GM18526 (cell line): ENCODE data around the gene MPL.

ENCODE experiments used
- POLR2A ChIP-seq: IDR thresholded peaks from 3 replicates; pipeline ENCODE4 v1.6.1; 2011; ENCODE audit not compliant: insufficient read length; ENCODE audit errors: extremely low read depth

Gene MPL

GRCh38 chr1:43314233-43314632 lies 23.4 kb upstream of the MPL start:
- TF ChIP-seq POLR2A: no peak

GRCh38 chr1:43315481-43315880 lies 22.1 kb upstream of the MPL start:
- TF ChIP-seq POLR2A: no peak

DNA sequence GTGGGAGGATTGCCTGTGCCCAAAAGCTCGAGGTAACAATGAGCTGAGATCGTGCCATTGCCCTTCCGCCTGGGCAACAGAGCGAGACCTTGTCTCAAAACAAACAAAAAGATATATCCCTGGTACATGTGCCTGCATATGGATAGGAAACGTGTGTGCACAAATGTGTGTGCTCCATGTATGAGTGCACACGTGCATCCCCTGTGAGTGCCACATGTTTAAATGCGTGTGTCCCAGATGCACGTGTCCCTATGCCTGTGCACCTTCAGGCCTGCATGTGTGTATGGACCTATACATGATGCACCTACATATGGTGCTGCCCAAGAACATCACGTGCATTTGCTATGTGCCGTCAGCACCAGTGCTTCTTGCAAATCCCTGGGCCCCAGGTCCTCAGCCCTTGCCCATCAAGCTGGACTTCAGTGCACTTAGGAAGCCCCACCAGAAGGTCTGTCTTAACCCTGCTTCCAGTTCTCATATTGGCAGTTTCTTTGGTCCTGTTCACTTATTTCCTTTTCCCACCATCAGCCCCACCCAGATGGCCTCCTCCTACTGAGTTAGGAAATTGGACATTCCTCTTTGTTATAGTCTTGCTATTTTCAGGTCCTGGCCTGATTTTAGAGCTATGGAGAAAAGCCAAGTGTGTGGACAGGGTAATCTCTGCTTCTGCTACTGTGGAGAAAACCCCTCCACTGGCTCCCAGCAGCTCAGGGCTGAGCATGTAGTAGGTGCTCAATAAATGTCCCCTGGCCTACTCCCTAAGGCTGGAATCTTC lies 21.5 kb upstream of the MPL start:
- TF ChIP-seq POLR2A: no peak

DNA sequence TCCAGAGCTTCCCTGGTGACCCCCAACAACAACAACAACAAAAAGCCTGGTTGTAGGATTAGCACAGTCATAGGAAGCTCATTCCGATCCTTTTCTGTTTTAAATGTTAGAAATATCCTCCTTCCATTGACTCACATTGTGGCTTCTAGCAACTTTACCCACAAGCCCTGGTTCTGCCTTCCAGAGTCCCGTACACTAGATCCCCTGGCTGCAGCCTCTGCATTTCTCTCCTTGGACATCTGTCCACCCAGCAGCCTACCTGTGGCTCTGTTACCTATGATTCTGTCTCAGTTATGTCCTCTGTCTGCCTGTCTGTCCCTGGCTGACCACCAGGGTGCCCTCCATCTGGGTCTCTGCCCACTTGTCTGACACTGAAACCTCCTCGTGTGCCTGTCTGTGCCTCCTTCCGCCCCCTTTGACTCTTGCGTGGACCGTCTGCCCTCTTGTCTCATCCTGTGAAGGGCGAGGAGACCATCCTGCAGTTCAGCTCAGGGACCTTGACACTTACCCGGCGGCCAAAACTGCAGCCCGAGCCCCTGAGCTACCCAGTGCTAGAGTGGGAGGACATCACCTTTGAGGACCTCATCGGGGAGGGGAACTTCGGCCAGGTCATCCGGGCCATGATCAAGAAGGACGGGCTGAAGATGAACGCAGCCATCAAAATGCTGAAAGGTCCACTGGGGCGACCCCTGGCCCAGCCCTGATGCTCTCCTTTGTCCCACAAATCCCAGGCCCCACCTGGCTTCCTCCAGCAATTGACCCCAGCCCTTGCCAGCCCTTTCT lies 20.7 kb upstream of the MPL start:
- no peak for TF ChIP-seq POLR2A

- no peak for TF ChIP-seq POLR2A
These were observed 19.7 kb upstream of the MPL start for GRCh38 chr1:43317817-43318471.

GRCh38 chr1:43318831-43319230 lies 18.8 kb upstream of the MPL start:
- no peak for TF ChIP-seq POLR2A

GRCh38 chr1:43319288-43319687 lies 18.3 kb upstream of the MPL start:
- TF ChIP-seq POLR2A: no peak

DNA sequence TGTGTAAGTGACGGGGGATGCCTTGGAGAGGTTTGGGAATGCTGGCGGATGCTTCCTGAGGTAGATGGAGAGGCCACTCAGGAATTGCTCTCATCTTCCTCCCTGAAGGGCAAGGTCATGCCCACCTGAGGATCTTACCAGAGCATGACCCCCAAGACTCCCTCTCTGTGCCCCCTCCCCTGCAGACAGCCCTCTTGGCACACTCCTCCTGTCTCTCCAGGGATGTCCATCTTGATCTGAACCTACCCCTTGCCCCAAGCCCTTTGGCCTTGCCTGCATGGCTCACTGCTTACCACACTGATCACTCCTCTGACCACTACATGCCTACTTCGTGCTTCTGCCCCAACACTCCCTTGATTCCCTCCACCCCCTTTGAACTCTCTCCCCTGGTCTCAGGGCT lies 17.9 kb upstream of the MPL start:
- TF ChIP-seq POLR2A: no peak

DNA sequence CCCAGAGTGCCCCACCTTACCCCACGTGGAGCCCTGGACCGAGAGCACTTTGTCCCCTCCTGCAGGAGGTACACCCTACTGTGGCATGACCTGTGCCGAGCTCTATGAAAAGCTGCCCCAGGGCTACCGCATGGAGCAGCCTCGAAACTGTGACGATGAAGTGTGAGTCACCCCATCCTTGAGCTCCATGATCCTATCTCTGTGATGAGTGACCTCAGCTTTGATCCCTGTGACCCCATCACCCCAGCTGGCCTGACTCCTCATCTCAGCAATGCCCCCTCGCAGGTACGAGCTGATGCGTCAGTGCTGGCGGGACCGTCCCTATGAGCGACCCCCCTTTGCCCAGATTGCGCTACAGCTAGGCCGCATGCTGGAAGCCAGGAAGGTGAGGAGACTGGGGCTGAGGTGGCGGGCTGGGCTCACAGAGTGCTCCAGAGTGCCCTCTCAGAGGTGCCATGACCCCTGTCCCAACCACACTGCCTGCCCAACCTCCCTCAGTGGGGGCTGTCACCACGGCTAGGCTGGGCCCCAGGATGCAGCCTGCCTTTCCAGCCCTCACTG lies 16.2 kb upstream of the MPL start:
- no peak for TF ChIP-seq POLR2A

DNA sequence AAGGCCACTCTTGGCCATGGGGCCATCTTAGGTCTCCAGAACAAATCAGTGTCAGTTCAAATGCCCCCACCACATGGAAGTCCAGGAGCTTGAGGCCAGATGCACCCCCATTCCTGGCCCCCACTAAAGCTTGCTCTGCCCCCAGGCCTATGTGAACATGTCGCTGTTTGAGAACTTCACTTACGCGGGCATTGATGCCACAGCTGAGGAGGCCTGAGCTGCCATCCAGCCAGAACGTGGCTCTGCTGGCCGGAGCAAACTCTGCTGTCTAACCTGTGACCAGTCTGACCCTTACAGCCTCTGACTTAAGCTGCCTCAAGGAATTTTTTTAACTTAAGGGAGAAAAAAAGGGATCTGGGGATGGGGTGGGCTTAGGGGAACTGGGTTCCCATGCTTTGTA lies 15.1 kb upstream of the MPL start:
- no peak for TF ChIP-seq POLR2A

DNA sequence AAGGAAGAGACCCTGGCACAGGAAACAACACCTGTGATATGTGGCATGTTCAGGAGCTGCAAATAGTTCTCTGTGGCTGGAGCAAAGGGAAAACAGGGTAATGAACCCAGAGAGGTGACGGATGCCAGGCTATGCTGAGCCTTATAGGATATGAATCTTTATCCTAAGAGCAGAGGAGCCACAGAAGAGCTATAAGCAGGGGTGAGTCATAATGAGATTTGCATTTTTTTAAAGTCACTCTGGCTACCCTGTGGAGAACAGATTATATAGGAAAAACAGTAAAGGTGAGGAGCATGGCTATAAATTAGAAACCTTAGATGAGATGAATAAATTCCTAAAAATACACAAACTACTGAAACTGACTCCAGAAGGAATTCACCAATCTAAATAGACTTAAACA lies 12.8 kb upstream of the MPL start:
- TF ChIP-seq POLR2A: no peak

DNA sequence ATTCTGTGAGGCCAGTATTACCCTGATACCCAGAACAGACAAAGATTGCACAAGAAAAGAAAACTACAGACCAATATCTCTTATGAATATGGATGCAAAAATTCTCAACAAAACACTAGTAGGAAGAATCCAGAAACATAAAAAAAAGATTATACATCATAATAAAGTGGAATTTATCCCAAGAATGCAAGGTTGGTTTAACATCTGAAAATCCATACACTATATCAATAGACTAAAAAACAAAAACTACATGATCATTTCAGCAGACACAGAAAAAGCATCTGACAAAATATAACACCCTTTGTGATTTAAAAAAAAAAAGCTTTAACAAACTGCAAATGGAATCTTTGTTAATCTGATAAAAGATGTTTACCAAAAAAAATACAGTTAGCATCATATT lies 12.2 kb upstream of the MPL start:
- TF ChIP-seq POLR2A: no peak

DNA sequence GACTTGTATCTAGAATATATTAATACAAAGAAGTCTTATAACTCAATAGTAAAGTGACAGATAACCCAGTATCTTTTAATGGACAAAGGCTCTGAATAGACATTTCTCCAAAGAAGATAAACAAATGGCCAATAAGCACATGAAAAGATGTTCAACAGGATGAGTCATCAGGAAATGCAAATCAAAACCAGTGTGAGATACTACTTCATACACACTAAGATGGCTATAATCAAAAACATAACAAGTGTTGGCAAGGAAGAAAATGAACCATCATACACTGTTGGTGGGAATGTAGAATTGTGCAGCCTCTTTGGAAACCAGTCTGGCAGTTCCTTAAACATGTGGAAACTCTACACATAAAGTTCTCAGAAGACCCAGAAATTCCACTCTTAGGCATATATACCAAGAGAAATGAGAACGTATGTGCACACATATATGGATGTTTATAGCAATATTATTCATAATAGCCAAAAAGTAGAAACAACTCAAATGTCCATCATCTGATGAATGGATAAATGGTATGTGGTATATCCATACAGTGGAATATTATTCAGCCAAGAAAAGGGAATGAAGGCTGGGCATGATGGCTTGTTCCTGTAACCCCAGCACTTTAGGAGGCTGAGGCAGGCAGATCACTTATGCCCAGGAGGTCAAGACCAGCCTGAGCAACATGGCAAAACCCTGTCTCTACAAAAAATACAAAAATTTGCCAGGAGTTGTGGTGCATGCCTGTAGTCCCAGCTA lies 9.9 kb upstream of the MPL start:
- TF ChIP-seq POLR2A: no peak

DNA sequence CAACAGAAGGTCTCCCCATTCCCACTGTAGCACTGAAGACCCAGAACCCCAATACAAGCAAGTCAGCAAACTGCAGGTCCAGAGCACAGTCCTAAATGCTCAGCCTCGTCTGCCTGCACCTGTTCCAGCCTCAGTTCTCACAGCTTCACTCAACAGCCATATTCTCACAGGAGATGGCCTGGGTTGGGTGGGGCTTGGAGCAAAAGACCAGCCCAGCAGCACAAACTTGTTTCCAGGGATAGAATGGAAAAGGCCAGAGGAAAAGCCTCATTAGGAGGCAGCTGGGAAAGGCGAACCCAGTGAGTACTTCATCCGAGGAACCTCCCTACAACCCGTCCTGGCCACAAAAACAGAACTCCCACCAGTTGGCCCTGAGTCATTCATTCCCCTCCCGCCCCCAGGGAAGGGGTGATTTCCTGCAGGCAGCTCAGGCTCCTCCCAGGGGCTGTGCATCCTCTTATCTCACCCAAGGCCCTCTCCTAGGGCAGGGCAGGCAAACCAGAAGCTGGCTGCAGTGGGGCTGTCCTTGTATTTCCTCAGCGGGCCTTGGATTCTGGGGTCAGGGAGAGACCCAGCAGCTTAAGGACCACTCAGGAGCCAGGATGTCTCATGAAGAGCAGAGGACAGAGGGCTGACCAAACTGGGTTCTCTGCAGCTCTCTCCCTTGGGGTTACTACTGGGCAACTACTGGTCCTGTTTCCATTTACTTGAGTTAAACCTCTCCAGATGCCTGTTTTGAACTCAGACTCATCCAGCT lies 7.4 kb upstream of the MPL start:
- no peak for TF ChIP-seq POLR2A
